HepG2 (cell line): ENCODE results near the gene KISS1.
"Not testable (repeated sequence)": the region's sequence is repeated elsewhere in the genome, so short reads cannot be mapped to it uniquely, and the experiment has no call there.

Experiments
- KDM5A ChIP-seq: fragments of 200-600 bp; sonication (generic); IDR thresholded peaks from 2 replicates; pipeline ENCODE4 v1.7.0; 2018; ENCODE audit warnings: antibody characterized with exemption, mild to moderate bottlenecking, low read length, borderline replicate concordance
- ZNF766 ChIP-seq: sonication (generic); formaldehyde crosslinking; IDR thresholded peaks from 2 replicates; pipeline ENCODE4 v1.5.0; 2020; ENCODE audit warnings: missing genetic modification reagents, borderline replicate concordance
- TF ChIP-seq, protein P1 (sequence below): sonication (generic); formaldehyde crosslinking; IDR thresholded peaks from 2 replicates; pipeline ENCODE4 v1.5.0; 2020; ENCODE audit warnings: mild to moderate bottlenecking, missing genetic modification reagents, moderate library complexity

GRCh38 chr1:204238520-204238919 lies 42.2 kb upstream of the KISS1 start:
- TF ChIP-seq, protein P1, sequence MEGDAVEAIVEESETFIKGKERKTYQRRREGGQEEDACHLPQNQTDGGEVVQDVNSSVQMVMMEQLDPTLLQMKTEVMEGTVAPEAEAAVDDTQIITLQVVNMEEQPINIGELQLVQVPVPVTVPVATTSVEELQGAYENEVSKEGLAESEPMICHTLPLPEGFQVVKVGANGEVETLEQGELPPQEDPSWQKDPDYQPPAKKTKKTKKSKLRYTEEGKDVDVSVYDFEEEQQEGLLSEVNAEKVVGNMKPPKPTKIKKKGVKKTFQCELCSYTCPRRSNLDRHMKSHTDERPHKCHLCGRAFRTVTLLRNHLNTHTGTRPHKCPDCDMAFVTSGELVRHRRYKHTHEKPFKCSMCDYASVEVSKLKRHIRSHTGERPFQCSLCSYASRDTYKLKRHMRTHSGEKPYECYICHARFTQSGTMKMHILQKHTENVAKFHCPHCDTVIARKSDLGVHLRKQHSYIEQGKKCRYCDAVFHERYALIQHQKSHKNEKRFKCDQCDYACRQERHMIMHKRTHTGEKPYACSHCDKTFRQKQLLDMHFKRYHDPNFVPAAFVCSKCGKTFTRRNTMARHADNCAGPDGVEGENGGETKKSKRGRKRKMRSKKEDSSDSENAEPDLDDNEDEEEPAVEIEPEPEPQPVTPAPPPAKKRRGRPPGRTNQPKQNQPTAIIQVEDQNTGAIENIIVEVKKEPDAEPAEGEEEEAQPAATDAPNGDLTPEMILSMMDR (CRISPR knock-in tag): not testable (repeated sequence)
- not testable (repeated sequence) for TF ChIP-seq ZNF766 (CRISPR knock-in tag); KDM5A
